Liver (tissue), 3 donors: ENCODE data around the gene LDLRAD3.

Source experiments
- EGR1 ChIP-seq, 2 donors: IDR thresholded peaks; 2 replicates each; pipeline ENCODE4 v1.6.1; 2016 to 2018; ENCODE audit warnings: antibody characterized with exemption in 2 of 2, low read depth in 2 of 2
- SP1 ChIP-seq: IDR thresholded peaks from 2 replicates; pipeline ENCODE4 v1.6.1; 2018; ENCODE audit warnings: antibody characterized with exemption, mild to moderate bottlenecking
- TAF1 ChIP-seq: conservative IDR thresholded peaks from 2 replicates; pipeline ENCODE4 v1.6.1; 2016; ENCODE audit warnings: antibody characterized with exemption, mild to moderate bottlenecking
- TF ChIP-seq, protein P1 (sequence below): fragments of 150-350 bp; IDR thresholded peaks from 2 replicates; pipeline ENCODE4 v1.5.1; 2017; ENCODE audit warnings: improper control_type of control experiment, low read depth, low read length; ENCODE audit not compliant: missing input control
- TF ChIP-seq, protein P2 (sequence below): IDR thresholded peaks from 2 replicates; pipeline ENCODE4 v1.6.1; 2016; ENCODE audit warnings: antibody characterized with exemption
- donor health status: healthy.
- donor health status: healthy.

DNA sequence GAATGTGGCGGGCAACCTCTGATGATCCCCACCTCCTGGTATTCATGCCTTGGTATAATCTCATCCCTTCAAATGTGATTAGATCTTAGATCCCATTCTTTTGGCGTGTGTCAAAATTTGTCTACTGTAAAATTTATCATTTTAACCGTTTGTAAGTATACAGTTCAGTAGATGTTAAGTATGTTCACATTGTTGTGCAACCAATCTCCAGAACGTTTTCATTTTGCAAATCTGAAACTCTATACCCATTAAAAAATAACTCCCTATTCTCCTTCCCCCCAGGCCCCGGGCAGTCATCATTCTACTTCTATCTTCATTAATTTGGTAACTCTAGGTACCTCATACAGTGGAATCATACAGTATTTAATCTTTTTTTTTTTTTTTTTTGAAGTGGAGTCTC is 159.0 kb downstream of the LDLRAD3 start:
- TF ChIP-seq, protein P1, sequence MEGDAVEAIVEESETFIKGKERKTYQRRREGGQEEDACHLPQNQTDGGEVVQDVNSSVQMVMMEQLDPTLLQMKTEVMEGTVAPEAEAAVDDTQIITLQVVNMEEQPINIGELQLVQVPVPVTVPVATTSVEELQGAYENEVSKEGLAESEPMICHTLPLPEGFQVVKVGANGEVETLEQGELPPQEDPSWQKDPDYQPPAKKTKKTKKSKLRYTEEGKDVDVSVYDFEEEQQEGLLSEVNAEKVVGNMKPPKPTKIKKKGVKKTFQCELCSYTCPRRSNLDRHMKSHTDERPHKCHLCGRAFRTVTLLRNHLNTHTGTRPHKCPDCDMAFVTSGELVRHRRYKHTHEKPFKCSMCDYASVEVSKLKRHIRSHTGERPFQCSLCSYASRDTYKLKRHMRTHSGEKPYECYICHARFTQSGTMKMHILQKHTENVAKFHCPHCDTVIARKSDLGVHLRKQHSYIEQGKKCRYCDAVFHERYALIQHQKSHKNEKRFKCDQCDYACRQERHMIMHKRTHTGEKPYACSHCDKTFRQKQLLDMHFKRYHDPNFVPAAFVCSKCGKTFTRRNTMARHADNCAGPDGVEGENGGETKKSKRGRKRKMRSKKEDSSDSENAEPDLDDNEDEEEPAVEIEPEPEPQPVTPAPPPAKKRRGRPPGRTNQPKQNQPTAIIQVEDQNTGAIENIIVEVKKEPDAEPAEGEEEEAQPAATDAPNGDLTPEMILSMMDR: no peak
- TF ChIP-seq TAF1: no peak
- TF ChIP-seq EGR1 (IDR thresholded peaks at IDR 0.05; ENCODE audit: low read depth in 2 of 2): no peak
- TF ChIP-seq SP1: no peak
- TF ChIP-seq, protein P2, sequence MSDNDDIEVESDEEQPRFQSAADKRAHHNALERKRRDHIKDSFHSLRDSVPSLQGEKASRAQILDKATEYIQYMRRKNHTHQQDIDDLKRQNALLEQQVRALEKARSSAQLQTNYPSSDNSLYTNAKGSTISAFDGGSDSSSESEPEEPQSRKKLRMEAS: no peak
